GM21423 (cell line): ENCODE results near the gene AFP.

ENCODE experiments used
- ATAC-seq: cut with Tn5 transposase; IDR thresholded peaks from one replicate; pipeline ENCODE4 v1.9.1; 2021; ENCODE audit warnings: mild to moderate bottlenecking, moderate library complexity; ENCODE audit not compliant: unreplicated experiment

Gene AFP

GRCh38 chr4:73456177-73457022, 20.4 kb downstream of the AFP start:
- no peak for ATAC-seq

- no peak for ATAC-seq
These were observed 22.4 kb downstream of the AFP start for GRCh38 chr4:73458184-73459047.

GRCh38 chr4:73459048-73459421, 23.0 kb downstream of the AFP start:
- ATAC-seq, result no peak

- ATAC-seq, result no peak
These were observed 25.0 kb downstream of the AFP start for GRCh38 chr4:73460913-73461522.

- no peak for ATAC-seq
These were observed 32.1 kb downstream of the AFP start for GRCh38 chr4:73468170-73468569.

- no peak for ATAC-seq
These were observed 34.7 kb downstream of the AFP start for GRCh38 chr4:73470728-73471127.

- no peak for ATAC-seq
These were observed 41.2 kb downstream of the AFP start for GRCh38 chr4:73477176-73477575.

- ATAC-seq, result no peak
These were observed 43.3 kb downstream of the AFP start for GRCh38 chr4:73479323-73479722.

GRCh38 chr4:73481358-73481757, 45.3 kb downstream of the AFP start, which contains the start of gene AFM:
Gene AFM, plus strand, starts transcription at chr4:73481745. Its CDS starts 31 bp downstream, at chr4:73481776.
- ATAC-seq, result no peak

- ATAC-seq, result no peak
These were observed 49.1 kb downstream of the AFP start for GRCh38 chr4:73485085-73485484.

GRCh38 chr4:73485596-73485995, 49.6 kb downstream of the AFP start:
- no peak for ATAC-seq

GRCh38 chr4:73486497-73486896, 50.5 kb downstream of the AFP start:
- ATAC-seq, result no peak

GRCh38 chr4:73487233-73487632, 51.2 kb downstream of the AFP start:
- ATAC-seq, result no peak

GRCh38 chr4:73499996-73500765, 64.2 kb downstream of the AFP start:
- no peak for ATAC-seq

- ATAC-seq, result no peak
These were observed 65.7 kb downstream of the AFP start for GRCh38 chr4:73501664-73502265.

GRCh38 chr4:73505567-73505966, 69.5 kb downstream of the AFP start:
- no peak for ATAC-seq
